ENCODE data around the gene CXCL16.
"Not testable (repeated sequence)": the region's sequence is repeated elsewhere in the genome, so short reads cannot be mapped to it uniquely, and the experiment has no call there.

Gene CXCL16

GRCh38 chr17:4691686-4692085 is 48.0 kb downstream of the CXCL16 start:
- no peak for DNase-seq (ENCODE audit: low read depth)

- no peak for DNase-seq (ENCODE audit: low read depth)
These were observed 49.0 kb downstream of the CXCL16 start for GRCh38 chr17:4690745-4691144.

- DNase-seq (ENCODE audit: low read depth), result not testable (repeated sequence)
These were observed 49.9 kb downstream of the CXCL16 start for GRCh38 chr17:4689872-4690271.

GRCh38 chr17:4683739-4684138 is 56.0 kb downstream of the CXCL16 start:
- not testable (repeated sequence) for DNase-seq (ENCODE audit: low read depth)

Data from activated T-cell treated with anti-CD3 and anti-CD28 coated beads for 24 hours (primary cell).